DOHH2 (cell line): ENCODE measurements around the gene SALL4.
"Not testable (repeated sequence)": the region's sequence is repeated elsewhere in the genome, so short reads cannot be mapped to it uniquely, and the experiment has no call there.

Source experiments
- H3F3A ChIP-seq: fragments of 200-600 bp; sonication (generic), shearing (Covaris generic); 2 replicates; pipeline ENCODE4 v1.6.0; 2016; ENCODE audit warnings: antibody characterized with exemption, mild to moderate bottlenecking; ENCODE audit not compliant: control insufficient read depth, insufficient read depth
- H3K27ac ChIP-seq: fragments of 200-600 bp; sonication (generic); 2 replicates; pipeline ENCODE4 v1.5.1; 2014; ENCODE audit warnings: low read depth, mild to moderate bottlenecking, low read length, moderate library complexity
- H3K27me3 ChIP-seq: fragments of 200-600 bp; sonication (generic); 2 replicates; pipeline ENCODE4 v1.6.1; 2014; ENCODE audit warnings: mild to moderate bottlenecking, low read length, mixed read lengths; ENCODE audit not compliant: control insufficient read depth
- H3K36me3 ChIP-seq: fragments of 200-600 bp; sonication (generic); 2 replicates; pipeline ENCODE4 v1.6.1; 2014; ENCODE audit warnings: mild to moderate bottlenecking, low read length, moderate library complexity, mixed read lengths; ENCODE audit not compliant: control insufficient read depth
- H3K4me1 ChIP-seq: fragments of 200-600 bp; sonication (generic); 2 replicates; pipeline ENCODE4 v1.6.1; 2014; ENCODE audit warnings: mild to moderate bottlenecking, low read length, mixed read lengths; ENCODE audit not compliant: control insufficient read depth
- H3K4me2 ChIP-seq: fragments of 200-600 bp; sonication (generic); 2 replicates; pipeline ENCODE4 v1.6.0; 2014; ENCODE audit warnings: mild to moderate bottlenecking, low read length, moderate library complexity
- H3K4me3 ChIP-seq: fragments of 200-600 bp; sonication (generic); 2 replicates; pipeline ENCODE4 v1.5.1; 2014; ENCODE audit warnings: mild to moderate bottlenecking, low read length, mixed read lengths
- H3K79me2 ChIP-seq: fragments of 200-600 bp; sonication (generic); 2 replicates; pipeline ENCODE4 v1.6.1; 2014; ENCODE audit warnings: mild to moderate bottlenecking, low read length, mixed read lengths; ENCODE audit not compliant: control insufficient read depth
- H3K9me2 ChIP-seq: fragments of 200-600 bp; sonication (generic); replicated peaks from 2 replicates; pipeline ENCODE4 v1.6.1; 2014; ENCODE audit warnings: mild to moderate bottlenecking, low read length, mixed read lengths; ENCODE audit not compliant: control insufficient read depth
- H3K9me3 ChIP-seq: fragments of 200-600 bp; sonication (generic); 2 replicates; pipeline ENCODE4 v1.6.1; 2014; ENCODE audit warnings: antibody characterized with exemption, low read length, mixed read lengths; ENCODE audit not compliant: control insufficient read depth, insufficient read depth
- H4K20me1 ChIP-seq: fragments of 200-600 bp; sonication (generic); 2 replicates; pipeline ENCODE4 v1.6.0; 2014; ENCODE audit warnings: low read depth, mild to moderate bottlenecking, antibody characterized with exemption, low read length, moderate library complexity; ENCODE audit not compliant: control insufficient read depth, insufficient read depth
- EZH2phosphoT487 ChIP-seq: fragments of 200-600 bp; sonication (generic); IDR thresholded peaks from 2 replicates; pipeline ENCODE4 v1.6.1; 2017; ENCODE audit warnings: borderline replicate concordance, mild to moderate bottlenecking, antibody characterized with exemption, low read length, moderate library complexity, mixed read lengths
- TF ChIP-seq, protein P1 (sequence below): fragments of 200-600 bp; sonication (generic); IDR thresholded peaks from one replicate; pipeline ENCODE4 v1.5.1; 2014; ENCODE audit warnings: antibody characterized with exemption, mild to moderate bottlenecking, low read depth, low read length; ENCODE audit not compliant: poor library complexity, severe bottlenecking

The SALL4 gene

DNA sequence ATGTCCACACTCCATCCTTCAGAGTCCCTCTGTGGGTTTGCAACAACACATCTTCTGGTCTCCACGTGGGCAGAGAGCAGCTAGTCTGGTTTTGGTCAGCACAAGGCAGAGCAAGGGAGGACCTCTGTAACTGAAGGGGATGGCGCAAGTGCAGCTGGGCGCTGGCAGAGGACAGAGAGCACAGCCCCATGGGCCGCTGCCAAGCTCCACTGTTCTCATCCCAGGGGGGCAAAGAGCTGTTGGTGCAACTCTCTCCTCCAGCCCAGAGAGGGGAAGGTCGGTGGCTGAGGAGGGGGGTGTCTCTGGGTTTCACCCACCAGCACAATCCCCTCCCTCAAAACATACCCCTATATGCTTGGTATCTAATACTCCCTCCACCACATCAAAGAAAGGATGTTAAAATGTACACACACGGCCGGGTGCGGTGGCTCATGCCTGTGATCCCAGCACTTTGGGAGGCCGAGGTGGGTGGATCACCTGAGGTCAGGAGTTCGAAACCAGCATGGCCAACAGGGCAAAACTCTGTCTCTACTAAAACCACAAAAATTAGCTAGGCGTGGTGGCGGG is 43.3 kb downstream of the SALL4 start:
- Histone ChIP-seq H3F3A (no peaks in the 10 kb centered on the region), H3K4me1 (no peaks in the 10 kb centered on the region), H3K27me3 (no peaks in the 10 kb centered on the region), H3K9me3 (no peaks in the 10 kb centered on the region), H3K4me3 (no peak overlapping the region), H3K36me3 (no peaks in the 10 kb centered on the region), H3K4me2 (no peak overlapping the region), H3K9me2 (no peaks in the 10 kb centered on the region), H3K79me2 (no peaks in the 10 kb centered on the region), H4K20me1 (no peaks in the 10 kb centered on the region), H3K27ac (no peak overlapping the region)
- no peak for TF ChIP-seq EZH2phosphoT487
- TF ChIP-seq, protein P1, sequence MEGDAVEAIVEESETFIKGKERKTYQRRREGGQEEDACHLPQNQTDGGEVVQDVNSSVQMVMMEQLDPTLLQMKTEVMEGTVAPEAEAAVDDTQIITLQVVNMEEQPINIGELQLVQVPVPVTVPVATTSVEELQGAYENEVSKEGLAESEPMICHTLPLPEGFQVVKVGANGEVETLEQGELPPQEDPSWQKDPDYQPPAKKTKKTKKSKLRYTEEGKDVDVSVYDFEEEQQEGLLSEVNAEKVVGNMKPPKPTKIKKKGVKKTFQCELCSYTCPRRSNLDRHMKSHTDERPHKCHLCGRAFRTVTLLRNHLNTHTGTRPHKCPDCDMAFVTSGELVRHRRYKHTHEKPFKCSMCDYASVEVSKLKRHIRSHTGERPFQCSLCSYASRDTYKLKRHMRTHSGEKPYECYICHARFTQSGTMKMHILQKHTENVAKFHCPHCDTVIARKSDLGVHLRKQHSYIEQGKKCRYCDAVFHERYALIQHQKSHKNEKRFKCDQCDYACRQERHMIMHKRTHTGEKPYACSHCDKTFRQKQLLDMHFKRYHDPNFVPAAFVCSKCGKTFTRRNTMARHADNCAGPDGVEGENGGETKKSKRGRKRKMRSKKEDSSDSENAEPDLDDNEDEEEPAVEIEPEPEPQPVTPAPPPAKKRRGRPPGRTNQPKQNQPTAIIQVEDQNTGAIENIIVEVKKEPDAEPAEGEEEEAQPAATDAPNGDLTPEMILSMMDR = no peak

DNA sequence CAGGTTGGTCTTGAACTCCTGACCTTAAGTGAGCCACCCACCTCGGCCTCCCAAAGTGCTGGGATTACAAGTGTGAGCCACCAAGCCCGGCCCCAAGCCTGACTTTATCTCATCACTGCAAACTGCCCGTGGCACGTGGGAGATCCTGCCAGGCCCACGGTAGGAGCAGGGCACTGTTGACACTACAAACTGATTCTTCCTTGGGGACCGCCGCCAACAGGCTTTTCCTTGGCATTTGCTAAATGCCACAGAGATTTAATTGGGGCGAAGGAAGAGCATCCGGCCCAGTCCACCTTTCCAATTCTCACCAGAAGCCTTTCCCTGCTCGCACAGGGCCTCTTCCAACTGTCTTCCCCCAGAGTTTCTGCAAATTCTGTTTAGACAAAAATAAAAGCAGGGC is 45.1 kb downstream of the SALL4 start:
- Histone ChIP-seq H3K9me3 (no peaks in the 10 kb centered on the region), H3K79me2 (no peaks in the 10 kb centered on the region), H3K9me2 (no peaks in the 10 kb centered on the region), H3K27me3 (no peaks in the 10 kb centered on the region), H3K4me1 (no peaks in the 10 kb centered on the region), H3F3A (no peaks in the 10 kb centered on the region), H3K27ac (no peak overlapping the region), H3K36me3 (no peaks in the 10 kb centered on the region), H3K4me2 (no peak overlapping the region), H4K20me1 (no peaks in the 10 kb centered on the region), H3K4me3 (no peak overlapping the region)
- no peak for TF ChIP-seq EZH2phosphoT487
- TF ChIP-seq, protein P1 = no peak

DNA sequence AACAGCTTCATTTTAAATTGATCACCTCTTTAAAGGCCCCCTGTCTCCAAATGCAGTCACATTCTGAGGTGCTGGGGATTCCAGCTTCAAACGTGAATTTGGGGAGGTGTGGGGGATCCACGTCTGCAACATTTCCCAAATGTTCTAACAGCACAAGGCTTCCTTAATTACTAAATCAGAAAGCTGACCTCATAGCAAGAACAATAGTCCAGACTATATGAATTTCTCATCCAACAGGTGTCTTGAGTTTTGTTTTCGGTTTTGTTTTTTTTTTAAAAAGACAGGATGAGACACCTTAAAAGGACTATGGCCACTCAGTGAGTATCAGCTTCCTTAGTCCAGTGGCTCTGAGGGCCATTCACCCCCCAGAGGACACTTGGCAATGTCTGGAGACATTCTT is 45.7 kb downstream of the SALL4 start:
- Histone ChIP-seq H3K4me2 (no peak overlapping the region), H3K9me2 (no peaks in the 10 kb centered on the region), H3K79me2 (no peaks in the 10 kb centered on the region), H3K4me3 (no peak overlapping the region), H3K9me3 (no peaks in the 10 kb centered on the region), H3K36me3 (no peaks in the 10 kb centered on the region), H3K27me3 (no peaks in the 10 kb centered on the region), H3K27ac (no peak overlapping the region), H3K4me1 (no peaks in the 10 kb centered on the region), H4K20me1 (no peaks in the 10 kb centered on the region), H3F3A (no peaks in the 10 kb centered on the region)
- TF ChIP-seq EZH2phosphoT487 = no peak
- TF ChIP-seq, protein P1 = no peak

DNA sequence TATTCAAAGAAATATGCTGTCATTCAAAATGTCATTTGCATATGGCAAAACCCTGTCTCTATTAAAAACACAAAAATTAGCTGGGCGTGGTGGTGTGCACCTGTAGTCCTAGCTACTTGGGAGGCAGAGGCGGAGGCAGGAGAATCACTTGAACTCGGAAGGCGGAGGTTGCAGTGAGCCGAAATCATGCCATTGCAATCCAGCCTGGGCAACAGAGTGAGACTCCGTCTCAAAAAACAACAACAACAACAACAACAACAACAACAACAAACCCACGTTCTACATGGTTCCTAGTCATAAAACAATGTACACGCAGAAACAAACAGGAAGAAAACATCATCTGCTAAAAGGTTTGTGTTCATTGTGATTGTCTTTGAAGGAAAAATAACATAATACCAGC is 49.1 kb downstream of the SALL4 start:
- H3K9me3 ChIP-seq, H3K4me3 ChIP-seq, H3K27me3 ChIP-seq, H3K36me3 ChIP-seq, H3K79me2 ChIP-seq, H3K27ac ChIP-seq, H3K9me2 ChIP-seq, H3F3A ChIP-seq, H3K4me1 ChIP-seq, H3K4me2 ChIP-seq, H4K20me1 ChIP-seq: not testable (repeated sequence)
